SH-SY5Y (cell line): ENCODE data around the gene CYP2C18.

ENCODE experiments used
- GATA2 ChIP-seq: IDR thresholded peaks from 2 replicates; pipeline ENCODE4 v1.6.1; 2011; ENCODE audit warnings: mild to moderate bottlenecking, low read depth, low read length
- GATA3 ChIP-seq: IDR thresholded peaks from 2 replicates; pipeline ENCODE4 v1.6.1; 2011; ENCODE audit warnings: low read depth, mild to moderate bottlenecking, low read length, moderate library complexity

GRCh38 chr10:94673614-94674321, 9.8 kb upstream of the CYP2C18 start:
- TF ChIP-seq GATA2 (no peak), GATA3 (no peak)
